Ovary (tissue), 9 donors: Measurements from ENCODE around the gene GOT2. TPM values are rescaled to one million over a fixed set of nuclear protein-coding genes. Genes with fewer than 3 reads are reported as not detected.

Experiments used
- DNase-seq, 5 donors: peaks; one replicate each; pipeline ENCODE4 v3.0.0-alpha.2; 2019 to 2020
- H3K27ac ChIP-seq, 2 donors: fragments of 200-600 bp; one replicate each; pipeline versions ENCODE4 v1.5.1 to v1.8.0; 2019 to 2022
- H3K27me3 ChIP-seq: fragments of 200-600 bp; one replicate; pipeline ENCODE4 v1.8.0; 2022
- H3K36me3 ChIP-seq: fragments of 200-600 bp; sonication (generic); one replicate; pipeline ENCODE4 v1.5.1; 2019
- H3K4me1 ChIP-seq: one replicate; pipeline ENCODE4 v1.8.1; 2013; ENCODE audit warnings: mild to moderate bottlenecking, moderate library complexity; ENCODE audit not compliant: insufficient read depth
- H3K4me3 ChIP-seq: fragments of 200-600 bp; sonication (generic); one replicate; pipeline ENCODE4 v1.5.1; 2017
- H3K9me3 ChIP-seq, 2 donors: fragments of 200-600 bp in 1 of 2; sonication (generic) in 1 of 2; one replicate each; pipeline versions ENCODE4 v1.5.1 to v1.8.1; 2013 to 2019; ENCODE audit warnings: mild to moderate bottlenecking in 1 of 2, moderate library complexity in 1 of 2
- CTCF ChIP-seq, 3 donors: fragments of 450-650 bp in 2 of 3; fragments of 200-600 bp in 1 of 3; IDR thresholded peaks; one replicate each; pipeline versions ENCODE4 v1.5.1 to v1.8.0; 2016 to 2022; ENCODE audit warnings: antibody characterized with exemption in 3 of 3, mild to moderate bottlenecking in 1 of 3
- EP300 ChIP-seq: sonication (generic); formaldehyde crosslinking; IDR thresholded peaks from one replicate; pipeline ENCODE4 v1.6.1; 2017; ENCODE audit warnings: antibody characterized with exemption
- POLR2A ChIP-seq: fragments of 450-650 bp; IDR thresholded peaks from one replicate; pipeline ENCODE4 v1.6.1; 2017; ENCODE audit warnings: antibody characterized with exemption, mild to moderate bottlenecking, moderate library complexity
- WGBS, 3 donors: extraction: QIAGEN DNeasy Blood & Tissue Kit in 1 of 3; methylation state at CpG; one replicate each; pipeline versions ENCODE4 v1.1.5 to v1.1.7; 2013 to 2017; 5-methylcytosine and 5-hydroxymethylcytosine counted together
- intact Hi-C, 4 donors: fragments of 100-400 bp; cut with DNase I; formaldehyde crosslinking; loops; one replicate each; pipeline versions ENCODE4 v1.11.0 to v1.15.1; 2022 to 2023
- polyA plus RNA-seq, 2 donors: library from polyadenylated mRNA; stranded (reverse); fragments of 200-250 nt in 1 of 2; fragments of 350-450 nt in 1 of 2; fragmentation: Illumina TruSeq in 1 of 2; extraction: RNeasy Lipid Tissue Mini Kit (QIAGEN cat#74804) in 1 of 2; gene quantifications; one replicate each; pipeline ENCODE4 v1.2.3, GENCODE V29; 2013 to 2014
- total RNA-seq, 7 donors: library from RNA; depleted of rRNA in 2 of 7; stranded (reverse); fragments of >200 nt in 2 of 7; fragmentation: NEBNext Ultra II Directional in 3 of 7; extraction: Animal tissue kit (Norgen Biotek cat#: 25700) in 3 of 7; gene quantifications; one replicate each; pipeline versions ENCODE4 v1.1.0 to v1.2.4, GENCODE V29; 2016 to 2023
- donor health status: DM: no; HTN: no; CAD: no; lungs with moderate emphysema.
- donor health status: DM: no; HTN: no; CAD: no.
- donor health status: Bipolar disorder and iron deficiency.
- donor health status: DM: yes; HTN: yes; CAD: no.
- donor health status: DM: no; HTN: no; CAD: no.
- donor health status: DM: yes; HTN: yes; CAD: no.

Gene GOT2
- total and polyA plus RNA-seq, 9 donors: 23.7 to 121 (median 53.9) TPM

GRCh38 chr16:58678716-58679115 lies 55.4 kb downstream of the GOT2 start:
- H3K27ac ChIP-seq: no peak overlapping the region
- intact Hi-C loops: no loop called here
- H3K9me3 ChIP-seq: no peaks in the 10 kb centered on the region
- TF ChIP-seq EP300 (no peak), POLR2A (no peak), CTCF (IDR thresholded peaks at IDR 0.05) (no peak)
- 61 to 65% (median 65%) methylated on average over 3 of the region's 3 CpGs for WGBS, 3 donors
- no peaks in the 10 kb centered on the region for H3K36me3 ChIP-seq
- H3K4me1 ChIP-seq: no peaks in the 10 kb centered on the region
- DNase-seq: no peak
- H3K4me3 ChIP-seq: no peak overlapping the region
- no peaks in the 10 kb centered on the region for H3K27me3 ChIP-seq

- H3K36me3 ChIP-seq: no peaks in the 10 kb centered on the region
- no peak for DNase-seq
- no peak overlapping the region for H3K4me3 ChIP-seq
- TF ChIP-seq EP300: no peak
- no peak for TF ChIP-seq POLR2A
- TF ChIP-seq CTCF (IDR thresholded peaks at IDR 0.05): no peak
- no peak overlapping the region for H3K27ac ChIP-seq
- 97 to 98% (median 98%) methylated on average over 4 of the region's 4 CpGs for WGBS, 3 donors
- intact Hi-C loops: no loop called here
- H3K9me3 ChIP-seq: no peaks in the 10 kb centered on the region
- H3K27me3 ChIP-seq: no peaks in the 10 kb centered on the region
- no peaks in the 10 kb centered on the region for H3K4me1 ChIP-seq
These were observed 55.8 kb downstream of the GOT2 start for GRCh38 chr16:58678269-58678668.

- H3K36me3 ChIP-seq: no peaks in the 10 kb centered on the region
These were observed 63.1 kb downstream of the GOT2 start for GRCh38 chr16:58670946-58671583.

GRCh38 chr16:58670177-58670576 lies 63.9 kb downstream of the GOT2 start:
- no peak for TF ChIP-seq POLR2A
- no peak for TF ChIP-seq CTCF (IDR thresholded peaks at IDR 0.05)
- TF ChIP-seq EP300: no peak
- Histone ChIP-seq H3K27ac (no peak overlapping the region), H3K9me3 (no peaks in the 10 kb centered on the region), H3K36me3 (no peaks in the 10 kb centered on the region), H3K4me3 (no peak overlapping the region), H3K4me1 (no peaks in the 10 kb centered on the region), H3K27me3 (no peaks in the 10 kb centered on the region)
- DNase-seq: no peak
- intact Hi-C loops: no loop called here

More at GRCh38 chr16:58670946-58671583, 63.1 kb downstream of the GOT2 start:
- H3K4me3 ChIP-seq: no peak overlapping the region
- no peak for DNase-seq
- H3K27me3 ChIP-seq: no peaks in the 10 kb centered on the region
- H3K4me1 ChIP-seq: no peaks in the 10 kb centered on the region
- H3K27ac ChIP-seq: no peak overlapping the region
- WGBS, 3 donors: 91 to 92% (median 92%) methylated on average over 18 of the region's 18 CpGs
- intact Hi-C loops: no loop called here
- H3K9me3 ChIP-seq: no peaks in the 10 kb centered on the region
- TF ChIP-seq CTCF (IDR thresholded peaks at IDR 0.05) (no peak), POLR2A (no peak)
